Neural progenitor cell (in vitro differentiated cells): ENCODE results near the gene GDF10.

Source experiments
- CTCF ChIP-seq: fragments of 200-600 bp; sonication (generic); IDR thresholded peaks from 2 replicates; pipeline ENCODE4 v1.5.1; 2017; ENCODE audit warnings: antibody characterized with exemption, mild to moderate bottlenecking
- EZH2 ChIP-seq: fragments of 200-600 bp; sonication (generic); IDR thresholded peaks from 2 replicates; pipeline ENCODE4 v1.6.1; 2017; ENCODE audit warnings: antibody characterized with exemption, mild to moderate bottlenecking, moderate library complexity

DNA sequence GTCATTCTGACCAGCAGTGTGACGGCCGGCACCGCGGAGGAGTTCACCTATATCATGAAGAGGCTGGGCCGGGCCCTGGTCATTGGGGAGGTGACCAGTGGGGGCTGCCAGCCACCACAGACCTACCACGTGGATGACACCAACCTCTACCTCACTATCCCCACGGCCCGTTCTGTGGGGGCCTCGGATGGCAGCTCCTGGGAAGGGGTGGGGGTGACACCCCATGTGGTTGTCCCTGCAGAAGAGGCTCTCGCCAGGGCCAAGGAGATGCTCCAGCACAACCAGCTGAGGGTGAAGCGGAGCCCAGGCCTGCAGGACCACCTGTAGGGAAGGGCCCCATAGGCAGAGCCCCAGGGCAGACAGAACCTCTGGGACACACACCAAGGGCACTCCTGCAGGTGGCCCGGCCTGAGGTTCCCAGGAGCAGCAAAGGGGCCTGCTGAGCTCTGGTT lies 57.2 kb downstream of the GDF10 start:
- TF ChIP-seq CTCF (no peak), EZH2 (no peak)
